Duodenal mucosa (tissue), 2 donors: ENCODE results near the gene NFRKB.
A peak's percentile ranks its signal among the peaks of the same experiment; 100 is the strongest.
"Not testable (repeated sequence)": the region's sequence is repeated elsewhere in the genome, so short reads cannot be mapped to it uniquely, and the experiment has no call there.

ENCODE experiments used
- H3K27ac ChIP-seq: one replicate; pipeline ENCODE4 v1.7.0; 2013; ENCODE audit warnings: low read depth, low read length
- H3K27me3 ChIP-seq, 2 donors: one replicate each; pipeline ENCODE4 v1.7.0; 2013; ENCODE audit warnings: low read length in 2 of 2, control low read depth in 1 of 2; ENCODE audit not compliant: insufficient read depth in 2 of 2, control insufficient read depth in 1 of 2
- H3K36me3 ChIP-seq, 2 donors: one replicate each; pipeline ENCODE4 v1.7.0; 2013; ENCODE audit warnings: low read length in 2 of 2, control low read depth in 1 of 2; ENCODE audit not compliant: insufficient read depth in 2 of 2, control insufficient read depth in 1 of 2
- H3K4me1 ChIP-seq, 2 donors: one replicate each; pipeline ENCODE4 v1.7.0; 2013; ENCODE audit warnings: low read length in 2 of 2, control low read depth in 1 of 2; ENCODE audit not compliant: insufficient read depth in 2 of 2, control insufficient read depth in 1 of 2
- H3K4me3 ChIP-seq, 2 donors: one replicate each; pipeline ENCODE4 v1.7.0; 2013; ENCODE audit warnings: low read length in 2 of 2, low read depth in 1 of 2
- H3K9ac ChIP-seq, 2 donors: one replicate each; pipeline ENCODE4 v1.7.0; 2013; ENCODE audit warnings: low read length in 2 of 2, low read depth in 1 of 2
- H3K9me3 ChIP-seq, 2 donors: one replicate each; pipeline ENCODE4 v1.7.0; 2013; ENCODE audit warnings: low read length in 2 of 2, control low read depth in 1 of 2; ENCODE audit not compliant: control insufficient read depth in 1 of 2

Gene NFRKB

DNA sequence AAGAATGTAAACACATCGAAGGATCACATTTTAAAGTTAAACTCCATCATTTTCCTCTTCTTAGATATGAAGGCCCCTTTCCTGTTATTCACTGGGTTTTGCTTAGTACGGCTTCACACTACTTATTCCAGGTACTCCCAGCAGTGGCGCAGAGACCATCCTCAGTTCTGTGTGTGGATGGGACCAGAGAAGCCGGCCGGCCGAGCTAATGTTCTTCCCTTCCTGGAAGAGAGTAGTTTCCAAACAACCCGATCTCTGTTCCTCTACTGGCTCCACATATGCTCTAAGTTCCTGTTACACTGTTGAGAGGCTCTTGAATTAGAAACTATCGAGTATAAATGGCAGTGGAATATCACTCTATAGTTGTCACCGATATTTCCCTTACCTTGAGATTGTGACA lies 684 bp upstream of the NFRKB start:
- Histone ChIP-seq H3K36me3 (peaks cover 9 to 20% of the 10 kb centered on the region in 2 donors), H3K4me1 (peaks cover 11 to 21% of the 10 kb centered on the region in 2 donors), H3K27me3 (no peaks in the 10 kb centered on the region), H3K27ac (no peak overlapping the region), H3K9me3 (no peaks in the 10 kb centered on the region), H3K4me3 (peak overlapping the region; percentile 95 to 96), H3K9ac (peak overlapping the region; percentile 84 to 90)

DNA sequence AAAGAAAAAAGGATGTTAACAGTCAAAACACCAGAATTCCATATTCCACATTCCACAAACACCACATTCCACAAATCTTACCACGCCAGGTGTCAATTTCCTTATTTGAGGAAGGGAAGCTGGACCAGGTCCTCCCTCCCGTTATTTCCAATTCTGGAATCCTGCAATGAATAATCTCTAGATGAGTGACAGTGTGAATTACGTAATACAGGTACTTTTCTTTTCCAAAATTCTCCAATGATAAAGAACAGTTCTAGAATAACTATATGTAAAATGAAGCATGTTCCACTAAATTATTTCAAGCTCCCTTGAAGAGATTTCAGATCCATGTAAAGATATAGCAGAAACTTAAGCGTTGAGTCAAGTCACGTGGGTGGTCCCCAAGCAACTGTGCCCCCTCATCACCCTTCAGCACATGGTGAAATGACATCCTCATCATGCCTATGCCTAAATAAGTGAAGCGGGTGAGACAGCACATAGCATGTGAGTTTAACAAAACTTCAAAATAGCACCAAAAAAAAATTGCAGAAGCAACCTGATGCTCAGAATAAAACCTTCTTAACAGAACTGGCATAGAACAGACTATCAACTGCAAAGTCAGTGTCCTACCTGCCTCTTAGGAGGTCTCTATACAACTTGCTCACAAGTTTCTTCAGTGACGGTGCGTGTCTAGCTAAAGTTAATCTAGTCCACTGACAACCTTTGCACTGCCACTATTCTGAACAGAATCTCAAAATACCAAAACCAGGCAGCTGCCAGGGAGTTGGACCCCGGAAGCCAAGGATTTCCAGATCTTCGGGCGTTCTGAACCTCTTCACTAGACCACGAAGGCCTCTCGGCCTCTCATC lies 876 bp downstream of the NFRKB start:
- H3K27me3 ChIP-seq = no peaks in the 10 kb centered on the region
- peaks cover 18 to 35% of the 10 kb centered on the region in 2 donors for H3K36me3 ChIP-seq
- peak overlapping the region; percentile 95 to 96 for H3K4me3 ChIP-seq
- peaks cover 11 to 21% of the 10 kb centered on the region in 2 donors for H3K4me1 ChIP-seq
- no peak overlapping the region for H3K27ac ChIP-seq
- no peaks in the 10 kb centered on the region for H3K9me3 ChIP-seq
- H3K9ac ChIP-seq = peak overlapping the region; percentile 84 to 91

DNA sequence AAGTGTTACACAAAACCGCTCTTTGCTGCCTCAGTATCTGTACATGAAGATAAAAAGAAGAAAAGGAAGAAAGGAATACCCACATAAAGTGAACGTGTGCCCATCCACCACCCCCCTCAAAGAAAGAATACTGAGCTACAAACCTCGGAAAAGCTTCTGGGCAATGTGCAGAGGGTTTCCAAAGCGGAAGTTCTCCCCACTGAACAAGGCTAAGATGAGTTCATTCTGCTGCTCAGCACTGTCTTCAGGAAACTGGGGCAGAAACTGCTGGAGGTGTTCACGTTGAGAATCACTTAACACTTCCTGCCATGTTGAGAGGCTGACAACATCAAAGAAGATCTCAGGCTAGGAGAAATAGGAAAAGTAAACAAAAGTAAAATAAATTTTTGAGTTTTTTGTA lies 6.9 kb downstream of the NFRKB start:
- Histone ChIP-seq H3K9me3 (no peaks in the 10 kb centered on the region), H3K9ac (no peak overlapping the region), H3K4me1 (peaks cover 0 to under 1% of the 10 kb centered on the region in 2 donors), H3K27ac (no peak overlapping the region), H3K27me3 (no peaks in the 10 kb centered on the region), H3K36me3 (peaks cover 44 to 93% of the 10 kb centered on the region in 2 donors), H3K4me3 (no peak overlapping the region)

DNA sequence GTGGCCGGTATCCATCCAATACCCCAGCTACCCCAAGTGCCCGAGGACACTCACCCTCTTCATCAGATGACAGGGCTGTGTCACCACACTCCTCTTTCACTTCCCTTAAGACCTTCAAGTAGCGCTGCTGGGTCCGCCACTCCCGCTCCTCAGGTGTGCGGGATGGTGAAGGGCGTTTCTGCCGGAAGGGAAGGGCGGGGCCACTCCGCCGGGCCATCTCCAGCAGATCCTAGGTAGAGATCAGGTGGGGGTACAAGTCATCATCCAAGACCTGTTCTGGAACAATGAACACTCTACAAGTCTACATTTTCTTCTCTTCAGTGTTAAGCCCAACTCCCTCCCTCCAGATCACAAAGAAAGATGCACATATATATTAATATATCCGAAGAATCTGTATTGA lies 10.0 kb downstream of the NFRKB start:
- Histone ChIP-seq H3K9me3 (no peaks in the 10 kb centered on the region), H3K36me3 (peaks cover 52 to 98% of the 10 kb centered on the region in 2 donors), H3K27me3 (no peaks in the 10 kb centered on the region), H3K9ac (no peak overlapping the region), H3K4me3 (no peak overlapping the region), H3K4me1 (no peaks in the 10 kb centered on the region), H3K27ac (no peak overlapping the region)

DNA sequence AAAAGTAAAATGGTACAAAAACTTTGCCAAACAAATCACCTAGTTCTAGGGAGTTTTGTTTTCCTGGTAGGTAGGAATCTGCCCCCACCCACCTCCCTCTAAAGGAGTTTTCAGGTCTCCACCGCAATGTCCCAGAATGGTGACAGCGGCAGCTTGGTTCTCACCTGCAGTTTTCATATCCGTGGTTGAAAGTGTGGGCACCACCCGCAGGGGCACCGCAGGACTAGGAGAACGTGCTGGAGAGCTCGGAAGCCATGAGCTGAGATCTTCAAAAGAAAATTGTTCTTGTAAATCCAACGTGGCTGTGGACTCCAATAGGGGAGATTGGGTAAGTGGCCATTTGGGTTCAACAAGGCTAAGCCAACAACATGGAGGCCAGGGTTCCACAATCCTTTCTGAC lies 10.8 kb downstream of the NFRKB start:
- Histone ChIP-seq H3K27ac (no peak overlapping the region), H3K9ac (no peak overlapping the region), H3K36me3 (peaks cover 52 to 98% of the 10 kb centered on the region in 2 donors), H3K27me3 (no peaks in the 10 kb centered on the region), H3K9me3 (no peaks in the 10 kb centered on the region), H3K4me3 (no peak overlapping the region), H3K4me1 (no peaks in the 10 kb centered on the region)

DNA sequence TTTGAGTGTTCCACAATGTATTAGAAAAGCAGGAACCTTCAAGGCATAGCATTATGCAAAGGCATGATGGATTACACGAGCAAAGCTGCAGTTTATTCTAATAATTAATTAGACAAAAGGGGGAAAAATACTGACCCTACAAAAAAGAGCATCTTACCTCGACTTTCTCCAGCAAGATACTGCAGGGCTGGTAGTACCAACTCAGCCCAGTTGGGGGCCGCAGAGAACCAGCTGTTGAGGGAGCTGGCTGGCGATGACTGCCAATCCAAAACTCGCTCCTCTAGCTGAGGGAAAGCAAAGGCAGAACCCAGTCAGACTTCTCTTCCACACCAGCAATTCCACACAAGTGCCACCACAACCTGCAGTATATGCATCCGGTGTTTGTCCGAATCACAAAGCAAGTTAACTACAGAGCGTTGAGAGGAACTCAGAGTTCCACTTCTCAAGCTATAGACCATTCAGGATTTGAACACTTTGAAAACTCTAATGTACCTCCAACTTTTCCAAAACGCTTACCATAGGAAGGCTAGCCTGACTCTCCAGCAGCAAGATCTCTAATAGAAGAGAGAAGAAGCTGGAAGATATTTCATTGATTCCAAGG lies 13.7 kb downstream of the NFRKB start:
- Histone ChIP-seq H3K4me1 (no peaks in the 10 kb centered on the region), H3K27ac (no peak overlapping the region), H3K36me3 (peaks cover 73 to 100% of the 10 kb centered on the region in 2 donors), H3K9ac (no peak overlapping the region), H3K27me3 (no peaks in the 10 kb centered on the region), H3K4me3 (no peak overlapping the region), H3K9me3 (no peaks in the 10 kb centered on the region)

DNA sequence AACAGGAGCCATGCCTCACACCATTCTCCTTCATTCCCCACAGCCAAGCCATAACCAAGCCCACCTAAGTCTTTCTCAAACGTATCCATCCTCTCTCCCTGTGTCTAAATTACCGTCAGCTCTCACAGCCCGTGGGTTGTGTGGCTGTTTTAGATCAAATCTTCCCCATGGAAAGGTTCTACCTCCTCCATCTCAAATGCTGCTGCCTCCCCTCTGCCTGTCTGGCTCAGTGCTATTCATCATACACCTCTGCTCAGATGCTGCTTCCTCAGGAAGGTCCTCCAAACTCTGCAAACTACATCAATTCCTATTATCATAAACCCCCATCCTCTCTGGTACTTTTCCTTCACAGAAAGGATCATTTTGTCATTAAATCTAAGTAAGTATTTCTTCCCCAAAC lies 15.1 kb downstream of the NFRKB start:
- Histone ChIP-seq H3K27ac (no peak overlapping the region), H3K9ac (no peak overlapping the region), H3K36me3 (peaks cover 68 to 100% of the 10 kb centered on the region in 2 donors)

DNA sequence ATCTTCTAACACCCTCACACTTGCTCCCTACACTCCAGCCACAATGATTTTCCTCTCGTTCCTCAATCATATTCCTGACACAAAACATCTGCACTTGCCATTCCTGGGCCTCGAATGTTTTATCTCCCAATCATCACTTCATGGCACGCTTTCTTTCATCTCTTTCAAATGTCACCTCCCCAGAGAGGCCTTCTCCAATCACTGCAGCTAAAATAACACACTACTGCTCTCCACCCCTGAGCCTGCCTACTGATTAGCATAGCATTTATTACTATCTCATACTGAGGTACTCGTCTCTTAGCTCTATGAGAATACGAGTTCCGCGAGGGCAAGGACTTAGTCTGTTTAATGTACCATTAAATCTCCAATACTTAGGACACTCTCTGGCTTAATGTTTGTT lies 23.5 kb downstream of the NFRKB start:
- no peaks in the 10 kb centered on the region for H3K9me3 ChIP-seq
- peaks cover under 1 to 1% of the 10 kb centered on the region in 2 donors for H3K4me1 ChIP-seq
- no peaks in the 10 kb centered on the region for H3K27me3 ChIP-seq
- H3K9ac ChIP-seq = no peak overlapping the region
- H3K27ac ChIP-seq = no peak overlapping the region
- H3K36me3 ChIP-seq = peaks cover 62 to 89% of the 10 kb centered on the region in 2 donors
- H3K4me3 ChIP-seq = no peak overlapping the region

More for the DNA sequence above, 15.1 kb downstream of the NFRKB start:
- H3K4me1 ChIP-seq = no peaks in the 10 kb centered on the region
- no peaks in the 10 kb centered on the region for H3K9me3 ChIP-seq
- H3K27me3 ChIP-seq = no peaks in the 10 kb centered on the region
- no peak overlapping the region for H3K4me3 ChIP-seq

DNA sequence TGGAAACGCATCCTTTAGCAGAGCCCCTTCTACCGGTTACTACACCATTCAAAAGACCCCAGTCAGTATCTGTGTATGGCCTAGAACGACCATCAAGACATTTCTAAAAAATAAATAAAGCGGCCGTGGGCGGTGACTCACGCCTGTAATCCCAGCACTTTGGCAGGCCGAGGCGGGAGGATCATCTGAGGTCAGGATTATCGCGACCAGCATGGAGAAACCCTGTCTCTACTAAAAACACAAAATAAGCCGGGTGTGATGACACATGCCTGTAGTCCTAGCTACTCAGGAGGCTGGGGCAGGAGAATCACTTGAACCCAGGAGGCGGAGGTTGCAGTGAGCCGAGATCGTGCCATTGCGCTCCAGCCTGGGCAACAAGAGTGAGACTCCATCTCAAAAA lies 26.8 kb downstream of the NFRKB start:
- not testable (repeated sequence) for H3K27ac ChIP-seq, H3K27me3 ChIP-seq, H3K4me3 ChIP-seq, H3K9me3 ChIP-seq, H3K9ac ChIP-seq
- Histone ChIP-seq H3K4me1 (peaks cover 19 to 21% of the 10 kb centered on the region in 2 donors), H3K36me3 (peaks cover 51 to 85% of the 10 kb centered on the region in 2 donors)

DNA sequence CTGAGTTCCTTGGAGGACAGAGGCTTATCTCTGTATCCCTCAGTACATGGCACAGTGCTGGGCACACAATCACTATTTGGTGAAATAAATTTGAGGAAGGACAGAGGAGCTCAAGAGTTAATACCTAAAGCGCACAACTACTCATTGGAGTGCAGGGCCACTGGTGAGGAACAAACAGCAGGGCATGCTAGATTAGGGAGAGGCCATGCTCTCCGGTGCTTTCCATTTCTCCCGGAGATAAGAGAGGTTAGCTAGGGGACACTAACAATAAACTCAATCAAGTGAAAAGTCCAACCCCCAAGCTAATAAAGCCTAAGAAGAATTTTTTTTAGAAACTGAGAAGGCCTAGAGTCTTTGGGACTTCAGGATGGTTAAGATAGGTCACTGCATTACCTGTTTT lies 29.1 kb downstream of the NFRKB start:
- Histone ChIP-seq H3K9me3 (no peaks in the 10 kb centered on the region), H3K4me3 (no peak overlapping the region), H3K9ac (no peak overlapping the region), H3K27ac (no peak overlapping the region), H3K27me3 (no peaks in the 10 kb centered on the region), H3K4me1 (peaks cover 21 to 24% of the 10 kb centered on the region in 2 donors), H3K36me3 (peaks cover 30 to 69% of the 10 kb centered on the region in 2 donors)
